ENCODE data around the gene NT5C2.

GRCh38 chr10:103114876-103115275 lies 78.2 kb downstream of the NT5C2 start:
- TF ChIP-seq CTCF (IDR thresholded peaks at IDR 0.05; ENCODE audit: borderline replicate concordance, extremely low read depth, low read length, poor library complexity, severe bottlenecking) (no peak), EZH2 (IDR thresholded peaks at IDR 0.05; ENCODE audit: borderline replicate concordance, low read depth, low read length, severe bottlenecking) (no peak)

Measured in DND-41 (cell line).